GM19328 (cell line): Measurements from ENCODE around the gene LAMC3.

Experiments
- ATAC-seq: cut with Tn5 transposase; IDR thresholded peaks from one replicate; pipeline ENCODE4 v1.9.1; 2021; ENCODE audit warnings: mild to moderate bottlenecking, moderate library complexity; ENCODE audit not compliant: unreplicated experiment

The LAMC3 gene

DNA sequence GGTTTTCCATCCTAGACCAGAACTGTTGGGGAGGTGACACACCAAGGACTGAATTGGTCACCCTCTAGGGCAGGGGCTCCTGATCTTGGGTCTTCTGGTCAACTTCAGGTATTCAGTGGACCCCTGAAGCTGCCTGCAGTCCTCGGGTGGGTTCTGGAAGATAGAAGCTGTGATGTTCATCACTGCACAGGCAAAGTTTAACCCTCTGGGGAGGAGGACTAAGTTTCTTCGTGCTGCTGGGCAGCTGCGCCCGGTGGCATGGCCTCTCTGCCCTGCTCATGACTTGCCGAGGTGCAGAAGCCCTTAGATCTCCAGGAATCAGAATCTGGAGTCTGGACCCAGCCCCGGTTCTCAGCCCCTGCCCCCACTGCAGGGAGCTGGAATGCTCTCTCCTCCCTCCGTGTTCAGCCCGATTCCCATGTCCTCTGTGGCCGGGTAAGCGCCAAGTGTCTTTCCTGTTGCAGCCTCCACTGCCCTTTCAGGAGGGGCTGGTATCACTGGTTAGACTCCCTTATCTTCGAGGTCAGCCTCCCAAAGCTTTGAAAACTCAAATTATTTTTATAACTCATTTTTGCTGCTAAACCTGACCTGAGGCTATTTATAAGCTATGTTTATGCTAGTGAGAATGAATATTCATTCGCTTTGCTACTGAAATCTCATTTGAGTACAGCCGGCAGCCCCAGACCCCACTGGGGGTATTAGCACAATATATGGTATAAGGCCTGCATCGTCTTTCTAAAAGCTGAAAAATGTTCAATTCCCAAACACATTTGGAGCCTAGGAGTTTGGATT lies 1.7 kb downstream of the LAMC3 start:
- no peak for ATAC-seq

- ATAC-seq = no peak
These were observed 2.5 kb downstream of the LAMC3 start for GRCh38 chr9:131011274-131012022.

DNA sequence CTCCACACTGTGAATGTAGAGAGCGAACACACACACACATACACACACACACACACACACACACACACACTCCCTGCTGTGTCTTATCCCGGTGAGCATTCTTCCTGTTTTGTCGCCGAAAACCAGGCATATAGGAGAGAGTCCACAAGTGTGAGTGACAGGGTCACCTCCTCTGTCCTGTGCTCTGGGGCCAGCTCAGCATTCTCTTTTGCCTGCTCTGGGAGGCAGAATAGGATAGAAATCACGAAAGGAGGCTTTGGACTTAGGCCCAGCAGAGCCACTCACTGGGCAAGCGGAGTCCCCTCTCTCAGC lies 3.0 kb downstream of the LAMC3 start:
- no peak for ATAC-seq

GRCh38 chr9:131012396-131012917 lies 3.5 kb downstream of the LAMC3 start:
- ATAC-seq = no peak

GRCh38 chr9:131013015-131013755 lies 4.2 kb downstream of the LAMC3 start:
- ATAC-seq = no peak

DNA sequence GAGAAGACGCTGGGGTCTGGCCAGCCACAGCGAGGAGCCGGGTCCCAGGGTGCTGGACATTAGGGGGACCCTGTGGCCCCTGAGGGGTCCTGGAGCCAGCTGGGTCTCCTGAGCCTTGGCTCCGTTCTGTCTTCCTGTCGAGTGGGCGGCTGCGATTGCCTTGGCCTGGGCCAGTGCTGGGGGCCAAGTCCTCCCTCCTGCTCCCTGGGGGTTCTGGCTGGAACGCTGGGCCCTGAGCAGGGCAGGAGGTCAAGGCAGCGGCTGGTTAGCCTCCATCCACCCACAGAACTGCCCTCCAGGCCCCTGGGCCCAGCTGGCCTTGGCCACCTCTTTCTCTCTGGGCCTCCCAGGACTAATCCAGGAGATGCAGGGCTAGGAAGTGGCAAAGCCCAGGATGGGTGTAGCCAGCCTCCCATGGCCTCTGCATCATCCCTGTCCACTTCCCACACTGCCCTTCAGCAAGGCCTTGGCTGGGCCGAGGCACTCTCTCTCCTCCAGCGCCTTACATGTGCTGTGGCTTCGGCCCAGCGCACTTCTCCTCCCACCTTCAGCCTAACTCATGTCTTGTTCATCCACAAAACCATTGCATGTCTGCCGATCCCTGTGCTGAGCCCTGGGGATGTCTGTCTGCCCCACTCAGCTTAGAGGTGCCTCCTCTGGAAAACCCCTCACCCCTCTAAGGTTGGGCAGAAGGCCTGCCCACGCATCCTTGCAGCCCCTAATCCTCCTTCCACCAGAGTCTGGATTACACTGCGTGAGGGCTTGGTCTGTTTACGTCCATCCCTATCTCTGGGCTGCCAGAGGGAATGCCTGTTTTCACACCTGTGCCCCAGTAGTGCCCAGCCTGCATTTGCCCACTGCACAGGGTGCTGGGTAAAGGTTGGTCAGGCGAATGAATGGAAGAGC lies 5.0 kb downstream of the LAMC3 start:
- ATAC-seq = no peak

DNA sequence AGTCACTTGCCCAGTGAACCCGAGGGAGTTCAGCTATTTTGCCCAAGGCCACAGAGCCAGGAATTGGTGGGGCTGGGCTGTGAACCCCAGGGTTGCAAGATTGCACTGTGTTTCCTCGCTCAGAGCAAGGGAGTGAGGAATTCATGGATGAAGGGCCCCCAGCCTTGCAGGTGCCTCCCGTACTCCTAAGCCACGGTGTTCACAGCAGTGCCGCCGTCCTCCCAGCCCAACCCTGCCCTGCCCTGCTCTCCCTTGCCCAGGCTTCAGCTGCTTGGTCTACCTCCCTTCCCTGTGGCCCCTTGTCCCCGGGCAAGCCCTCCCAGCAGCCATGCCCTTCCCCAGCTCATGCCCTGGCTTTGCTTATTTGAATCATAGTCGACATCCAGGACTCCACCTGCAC lies 6.1 kb downstream of the LAMC3 start:
- no peak for ATAC-seq

DNA sequence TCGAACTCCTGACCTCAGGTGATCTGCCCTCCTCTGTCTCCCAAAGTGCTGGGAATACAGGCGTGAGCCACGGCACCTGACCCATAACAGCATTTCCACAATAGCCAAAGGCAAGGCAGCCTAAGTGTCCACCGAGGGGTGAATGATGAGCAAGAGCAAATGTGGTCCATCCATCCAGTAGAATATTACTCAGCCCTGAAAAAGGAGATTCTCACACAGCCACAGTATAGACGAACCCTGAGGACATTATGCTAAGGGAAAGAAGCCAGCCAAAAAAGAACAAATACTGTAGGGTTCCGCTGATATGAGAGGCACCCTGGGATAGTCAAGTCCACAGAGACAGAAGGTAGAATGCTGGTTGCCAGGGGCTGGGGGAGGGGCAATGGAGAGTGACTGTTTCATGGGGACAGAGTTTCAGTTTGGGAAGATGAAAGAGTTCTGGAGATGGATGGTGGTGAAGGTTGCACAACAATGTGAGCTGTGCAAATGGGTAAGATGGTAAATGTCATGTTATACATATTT lies 7.0 kb downstream of the LAMC3 start:
- no peak for ATAC-seq

DNA sequence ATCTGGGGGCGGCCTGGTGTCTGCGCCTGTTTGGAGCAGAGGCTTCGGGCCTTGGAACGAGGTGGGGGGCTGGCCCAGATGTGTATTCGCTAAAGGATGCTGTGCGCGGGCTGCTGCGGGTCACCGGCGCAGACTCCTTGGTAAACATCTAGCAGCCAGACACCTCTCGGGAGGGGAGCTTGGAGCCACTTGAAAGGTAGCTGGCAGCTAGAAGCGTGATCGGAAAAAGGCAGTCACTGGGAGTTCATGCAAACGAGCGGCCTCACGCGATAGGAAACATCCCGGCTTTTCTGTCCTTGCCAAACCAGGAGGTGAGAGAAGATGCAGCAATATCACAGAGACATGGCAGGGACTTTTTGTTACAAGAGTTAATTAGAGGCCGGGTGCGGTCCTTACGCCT lies 8.1 kb downstream of the LAMC3 start:
- no peak for ATAC-seq

DNA sequence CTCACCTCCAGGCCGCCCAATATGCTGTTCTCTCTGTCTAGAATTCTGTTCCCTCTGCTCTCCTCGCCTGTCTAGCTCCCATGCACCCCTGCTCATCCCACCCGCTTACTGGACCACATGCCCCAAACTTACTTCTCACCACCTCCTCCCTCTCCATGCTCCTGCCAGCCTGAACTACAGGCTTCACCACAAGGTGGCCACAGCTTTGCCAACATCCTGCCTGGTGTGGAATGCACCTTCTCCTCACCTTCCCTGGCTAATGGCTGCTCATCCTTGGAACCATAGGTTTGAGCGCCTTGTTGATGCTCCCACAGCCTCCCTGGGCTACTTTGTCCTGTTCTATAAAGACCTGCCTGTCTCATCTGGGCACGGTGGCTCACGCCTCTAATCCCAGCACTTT lies 9.6 kb downstream of the LAMC3 start:
- ATAC-seq = no peak

GRCh38 chr9:131019388-131020239 lies 10.6 kb downstream of the LAMC3 start:
- ATAC-seq = no peak

DNA sequence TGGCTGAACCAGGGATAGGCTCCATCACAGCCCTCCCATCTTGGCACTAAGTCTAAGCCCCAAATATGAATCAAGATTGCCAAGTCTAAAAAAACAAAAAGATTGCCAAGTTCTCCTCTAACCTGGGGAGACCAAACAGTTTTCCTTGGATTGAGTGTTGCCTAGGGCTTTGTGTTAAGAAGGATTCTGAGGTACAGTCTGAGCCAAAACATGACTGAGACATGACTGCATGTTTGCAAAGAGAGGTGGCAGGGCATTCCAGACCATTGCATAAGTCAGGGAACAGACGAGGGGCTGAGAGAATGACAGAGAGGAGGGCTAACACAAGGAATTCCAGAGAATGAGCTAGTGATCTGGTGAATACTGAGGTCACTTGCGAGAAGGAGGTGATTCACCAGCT lies 11.4 kb downstream of the LAMC3 start:
- ATAC-seq = no peak

- ATAC-seq = no peak
These were observed 11.9 kb downstream of the LAMC3 start for GRCh38 chr9:131020862-131021261.

GRCh38 chr9:131021785-131022184 lies 12.8 kb downstream of the LAMC3 start:
- no peak for ATAC-seq

DNA sequence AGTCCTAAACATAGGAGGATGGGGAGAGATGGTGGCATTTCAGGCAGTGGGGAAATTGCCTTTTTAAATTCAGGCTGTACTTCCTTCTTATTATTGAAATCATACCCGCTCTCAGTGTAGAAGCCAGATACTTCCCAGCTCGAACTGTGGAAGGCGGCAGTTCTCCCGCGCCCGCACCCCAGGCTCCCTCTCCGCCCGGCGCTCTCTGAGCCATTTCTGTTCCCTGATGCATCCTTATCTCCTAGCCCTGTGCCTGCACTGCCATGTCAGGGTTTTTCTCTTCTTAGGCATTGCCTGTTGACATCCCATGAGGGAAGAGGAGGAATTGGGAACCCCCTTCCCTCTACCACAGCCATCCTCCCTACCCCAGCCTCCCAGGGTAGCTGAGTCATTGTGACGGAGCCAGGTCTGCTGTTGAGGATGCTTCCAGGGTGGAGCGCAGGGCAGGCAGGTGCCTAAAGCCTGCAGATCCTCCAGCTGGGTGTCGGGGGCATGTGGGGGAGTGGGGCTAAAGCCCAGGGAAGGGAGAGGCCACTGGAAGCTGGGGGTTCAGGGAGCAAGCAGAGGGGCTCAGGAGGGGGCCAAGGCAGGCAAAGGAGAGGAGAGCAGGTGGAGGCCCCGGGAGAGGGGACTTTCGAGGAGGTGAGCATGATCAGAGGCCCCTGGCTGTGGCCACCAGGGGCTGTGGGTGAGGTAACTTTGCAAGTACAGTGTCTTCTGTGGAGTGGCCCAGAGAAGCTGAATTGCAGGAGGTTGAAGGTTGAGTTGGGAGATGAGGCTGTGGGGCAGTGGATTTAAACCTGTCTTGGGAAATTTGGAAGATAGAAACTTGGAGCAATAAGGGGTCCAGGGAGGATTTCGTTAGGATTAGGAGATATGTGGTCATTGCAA lies 16.2 kb downstream of the LAMC3 start:
- no peak for ATAC-seq

GRCh38 chr9:131025953-131026858 lies 17.2 kb downstream of the LAMC3 start:
- no peak for ATAC-seq

- no peak for ATAC-seq
These were observed 18.3 kb downstream of the LAMC3 start for GRCh38 chr9:131027048-131027871.
